GM19351 (cell line): ENCODE measurements around the gene GRIK2.
"Not testable (repeated sequence)": the region's sequence is repeated elsewhere in the genome, so short reads cannot be mapped to it uniquely, and the experiment has no call there.

Experiments used
- ATAC-seq: cut with Tn5 transposase; IDR thresholded peaks from one replicate; pipeline ENCODE4 v1.9.1; 2021; ENCODE audit warnings: mild to moderate bottlenecking, moderate library complexity; ENCODE audit not compliant: unreplicated experiment

Gene GRIK2

GRCh38 chr6:101961357-101961756, 567.8 kb downstream of the GRIK2 start:
- no peak for ATAC-seq

- no peak for ATAC-seq
Observed at GRCh38 chr6:101980924-101981323, 587.4 kb downstream of the GRIK2 start.

- ATAC-seq: no peak
Observed at GRCh38 chr6:101986476-101986875, 593.0 kb downstream of the GRIK2 start.

- no peak for ATAC-seq
Observed at GRCh38 chr6:101992286-101992685, 598.8 kb downstream of the GRIK2 start.

- ATAC-seq: no peak
Observed at GRCh38 chr6:101994521-101994920, 601.0 kb downstream of the GRIK2 start.

- ATAC-seq: no peak
Observed at GRCh38 chr6:102015431-102015830, 621.9 kb downstream of the GRIK2 start.

GRCh38 chr6:102022281-102022680, 628.8 kb downstream of the GRIK2 start:
- no peak for ATAC-seq

- no peak for ATAC-seq
Observed at GRCh38 chr6:102022803-102023202, 629.3 kb downstream of the GRIK2 start.

- ATAC-seq: no peak
Observed at GRCh38 chr6:102023977-102024657, 630.6 kb downstream of the GRIK2 start.

- no peak for ATAC-seq
Observed at GRCh38 chr6:102026649-102027048, 633.1 kb downstream of the GRIK2 start.

- ATAC-seq: no peak
Observed at GRCh38 chr6:102028176-102028575, 634.7 kb downstream of the GRIK2 start.

GRCh38 chr6:102038964-102039363, 645.5 kb downstream of the GRIK2 start:
- ATAC-seq: no peak

GRCh38 chr6:102039441-102039840, 645.9 kb downstream of the GRIK2 start:
- ATAC-seq: no peak

- no peak for ATAC-seq
Observed at GRCh38 chr6:102051001-102051400, 657.5 kb downstream of the GRIK2 start.

GRCh38 chr6:102051720-102052119, 658.2 kb downstream of the GRIK2 start:
- no peak for ATAC-seq

GRCh38 chr6:102064142-102064541, 670.6 kb downstream of the GRIK2 start:
- ATAC-seq: no peak

GRCh38 chr6:102066301-102066700, 672.8 kb downstream of the GRIK2 start:
- ATAC-seq: no peak

- ATAC-seq: no peak
Observed at GRCh38 chr6:102068349-102068929, 674.9 kb downstream of the GRIK2 start.

GRCh38 chr6:102075539-102075938, 682.0 kb downstream of the GRIK2 start:
- ATAC-seq: no peak

GRCh38 chr6:102085257-102085656, 691.7 kb downstream of the GRIK2 start:
- no peak for ATAC-seq

- ATAC-seq: not testable (repeated sequence)
Observed at GRCh38 chr6:102088160-102088559, 694.7 kb downstream of the GRIK2 start.

GRCh38 chr6:102114402-102114801, 720.9 kb downstream of the GRIK2 start:
- peak; percentile 79 for ATAC-seq

- ATAC-seq: no peak
Observed at GRCh38 chr6:102115911-102116310, 722.4 kb downstream of the GRIK2 start.
